Spleen (tissue), 7 donors: ENCODE measurements around the gene RAPGEF4.

Source experiments
- CTCF ChIP-seq, 11 experiments: fragments of 200-600 bp in 7 of 11; fragments of 450-650 bp in 4 of 11; sonication (generic) in 4 of 11; IDR thresholded peaks in 8 of 11; conservative IDR thresholded peaks in 3 of 11; 1 replicate in 7 of 11; 2 replicates in 4 of 11; pipeline versions ENCODE4 v1.4.0 to v1.8.0; 2016 to 2021; ENCODE audit warnings: antibody characterized with exemption in 11 of 11, inconsistent platforms in 4 of 11, mild to moderate bottlenecking in 1 of 11
- POLR2A ChIP-seq, 3 donors: fragments of 450-650 bp; IDR thresholded peaks; one replicate each; pipeline ENCODE4 v1.5.1; 2017; ENCODE audit warnings: antibody characterized with exemption in 3 of 3, mild to moderate bottlenecking in 1 of 3
- POLR2AphosphoS5 ChIP-seq, 3 donors: sonication (generic); formaldehyde crosslinking; IDR thresholded peaks; one replicate each; pipeline ENCODE4 v1.5.1; 2017; ENCODE audit warnings: antibody characterized with exemption in 3 of 3
- donor health status: DM: no; HTN: no; CAD: no; lungs with moderate emphysema.
- donor health status: DM: no; HTN: no; CAD: no.
- donor health status: DM: no; HTN: no; CAD: no.

GRCh38 chr2:172938713-172939375 is 203.2 kb downstream of the RAPGEF4 start:
- TF ChIP-seq CTCF (IDR thresholded peaks at IDR 0.05 in 8 of 11, conservative IDR thresholded peaks at IDR 0.05 in 3 of 11) (no peak), POLR2AphosphoS5 (IDR thresholded peaks at IDR 0.05) (no peak), POLR2A (IDR thresholded peaks at IDR 0.05) (no peak)
